Measurements from ENCODE around the gene FRMD4A.

The FRMD4A gene

DNA sequence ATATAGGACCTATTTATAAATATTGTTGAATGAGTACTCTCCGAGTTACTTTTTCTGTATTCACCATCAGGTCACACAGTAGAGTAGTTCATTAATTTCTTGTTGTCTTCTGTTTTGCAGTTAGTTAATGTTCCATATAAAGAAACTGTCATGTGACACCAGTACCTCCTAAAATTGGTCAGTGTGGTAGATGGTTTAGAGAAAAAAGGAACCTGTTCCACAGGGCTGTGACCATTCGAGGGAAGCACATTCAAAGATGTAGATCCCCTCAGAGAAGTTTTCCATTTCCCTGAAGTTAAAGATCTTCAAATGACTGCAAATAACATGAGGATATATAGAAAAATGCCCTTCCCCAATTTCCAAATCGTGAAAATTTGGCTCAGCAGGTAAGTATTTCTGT, 698.3 kb downstream of the FRMD4A start:
- DNase-seq (ENCODE audit: low read depth in 2 of 2, low spot score in 1 of 2), result no peak

DNA sequence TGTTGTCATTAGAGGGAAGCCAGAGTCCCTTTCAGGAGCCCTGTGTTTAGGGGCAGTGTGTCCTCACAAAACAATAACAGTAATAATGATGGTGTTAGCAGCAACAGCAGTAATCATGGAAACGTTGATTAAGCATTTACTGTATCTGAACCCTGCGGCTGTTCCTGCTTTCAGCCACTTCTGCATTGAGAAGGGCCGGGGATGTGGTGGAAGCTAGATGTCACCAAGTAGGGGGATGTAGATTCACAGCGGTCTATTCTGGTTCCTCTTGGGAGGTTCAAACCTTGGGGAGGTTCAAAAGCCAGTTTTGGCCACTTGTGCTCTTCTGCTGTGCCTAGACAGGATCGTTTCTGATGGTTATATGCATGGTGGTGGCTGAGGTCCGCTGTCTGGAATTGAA, 699.1 kb downstream of the FRMD4A start:
- no peak for DNase-seq (ENCODE audit: low read depth in 2 of 2, low spot score in 1 of 2)

DNA sequence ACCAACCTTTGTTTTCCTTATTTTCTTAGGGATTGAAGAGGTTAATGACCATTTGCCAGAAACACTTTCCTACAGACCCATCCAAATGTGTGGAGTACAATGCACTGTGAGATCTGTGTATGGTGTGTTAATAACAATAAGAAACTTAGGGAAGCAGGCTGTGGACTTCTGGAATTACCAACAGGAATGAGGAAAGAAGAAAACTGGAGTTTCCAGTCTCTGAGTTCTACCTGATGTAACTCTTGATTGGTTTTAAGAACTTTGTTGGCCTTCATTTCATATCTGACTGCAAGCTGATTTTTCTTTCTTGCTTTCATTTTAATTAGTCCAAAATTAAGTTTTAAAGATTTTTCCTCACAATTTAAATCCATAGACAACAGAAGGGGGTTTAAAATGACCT, 700.5 kb downstream of the FRMD4A start:
- no peak for DNase-seq (ENCODE audit: low read depth in 2 of 2, low spot score in 1 of 2)

DNA sequence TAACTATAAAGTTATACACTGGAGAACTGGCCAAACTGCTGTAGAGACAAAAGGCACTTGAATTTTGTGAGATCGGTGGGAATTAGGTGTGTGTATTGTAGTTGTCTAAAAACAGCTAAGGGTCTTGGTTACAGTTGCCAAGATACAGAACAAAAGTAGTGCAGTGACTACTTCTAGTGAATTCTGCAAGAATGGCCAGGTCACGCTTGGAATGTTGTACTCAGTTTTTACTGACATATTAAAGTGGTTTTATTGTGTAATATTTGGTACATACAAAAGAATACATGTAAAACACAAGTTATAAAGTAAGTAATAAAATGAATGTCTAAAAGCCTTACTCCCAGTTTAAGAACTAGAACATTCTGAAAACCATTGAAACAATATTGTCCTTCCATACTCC, 701.6 kb downstream of the FRMD4A start:
- no peak for DNase-seq (ENCODE audit: low read depth in 2 of 2, low spot score in 1 of 2)

DNA sequence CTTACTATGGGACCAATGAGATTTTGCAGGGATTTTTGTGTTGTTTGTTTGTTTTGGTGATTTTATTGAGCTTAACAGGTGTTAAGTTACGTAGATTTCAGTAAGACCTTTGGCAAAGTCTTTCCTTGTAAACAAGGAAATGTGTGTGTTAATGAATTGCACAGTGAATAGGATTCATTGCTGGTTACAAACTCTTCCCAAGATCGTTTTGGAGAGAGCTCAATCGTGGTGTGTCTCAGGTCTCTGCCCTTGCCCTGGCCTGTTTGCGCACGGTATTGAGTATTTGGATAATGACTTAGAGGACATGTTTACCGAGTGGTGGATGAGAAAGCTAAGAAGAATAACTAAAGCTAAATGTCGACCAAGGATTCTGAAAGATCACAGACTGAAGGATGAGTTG, 702.1 kb downstream of the FRMD4A start:
- DNase-seq (ENCODE audit: low read depth in 2 of 2, low spot score in 1 of 2), result no peak

DNA sequence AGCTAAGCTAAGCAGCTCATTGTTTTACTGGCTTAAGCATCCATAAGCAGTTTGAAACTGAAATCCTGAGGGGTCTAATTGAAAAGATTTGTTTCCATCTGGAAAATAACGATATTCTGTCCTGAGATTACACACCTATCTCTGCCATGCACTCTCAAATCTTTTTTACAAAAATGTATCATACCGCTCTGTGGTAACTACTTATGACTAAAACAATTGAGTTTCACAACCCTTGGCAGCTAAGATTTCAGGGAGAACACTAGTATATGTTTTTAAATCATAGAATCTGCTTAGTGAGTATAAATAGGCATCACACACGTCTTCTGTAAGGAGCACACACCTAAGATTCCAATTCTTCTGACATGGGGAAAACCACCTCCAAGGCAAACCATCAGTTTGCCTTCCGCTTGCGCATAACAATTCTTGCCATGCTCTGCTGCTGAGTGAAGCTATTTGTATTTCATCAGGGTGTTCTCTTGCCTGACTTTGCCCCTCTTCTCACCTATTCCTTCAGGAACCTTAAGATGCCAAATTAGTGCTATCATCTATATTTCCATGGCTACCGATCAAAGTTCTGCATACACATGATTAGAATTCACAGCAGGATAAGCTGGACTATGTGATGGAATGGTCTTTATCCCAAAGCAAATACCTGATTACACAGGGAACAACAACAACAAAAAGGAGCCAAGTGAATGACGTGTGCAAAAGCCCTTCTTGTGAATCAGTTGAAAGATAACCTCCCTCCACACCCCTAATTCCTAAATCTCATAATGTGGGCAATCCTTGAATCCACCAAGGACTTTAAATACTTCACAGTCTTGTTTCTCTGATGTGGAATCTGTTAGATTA, 703.0 kb downstream of the FRMD4A start:
- no peak for DNase-seq (ENCODE audit: low read depth in 2 of 2, low spot score in 1 of 2)

- no peak for DNase-seq (ENCODE audit: low read depth in 2 of 2, low spot score in 1 of 2)
Measured at GRCh38 chr10:13624630-13625029, 706.1 kb downstream of the FRMD4A start.

- no peak for DNase-seq (ENCODE audit: low read depth in 2 of 2, low spot score in 1 of 2)
Measured at GRCh38 chr10:13621931-13622330, 708.8 kb downstream of the FRMD4A start.

DNA sequence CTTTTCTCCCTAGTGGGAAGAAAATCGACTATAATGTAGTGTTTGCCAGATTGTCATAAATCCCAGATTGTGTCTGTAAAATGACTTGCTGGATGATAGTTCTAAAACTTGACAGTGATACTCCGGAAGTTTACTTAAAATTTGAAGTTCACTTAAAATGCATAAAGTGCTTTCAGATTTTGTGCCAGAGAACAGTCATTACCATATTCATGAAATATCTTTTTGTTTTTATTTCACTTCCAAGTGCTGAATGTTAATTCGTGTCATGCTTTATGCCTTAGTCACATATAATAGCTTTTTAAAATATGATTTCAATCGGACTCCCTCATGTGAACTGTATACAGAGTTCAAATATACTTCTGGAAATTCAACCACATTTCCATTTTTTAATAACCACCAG, 713.6 kb downstream of the FRMD4A start:
- no peak for DNase-seq (ENCODE audit: low read depth in 2 of 2, low spot score in 1 of 2)

DNA sequence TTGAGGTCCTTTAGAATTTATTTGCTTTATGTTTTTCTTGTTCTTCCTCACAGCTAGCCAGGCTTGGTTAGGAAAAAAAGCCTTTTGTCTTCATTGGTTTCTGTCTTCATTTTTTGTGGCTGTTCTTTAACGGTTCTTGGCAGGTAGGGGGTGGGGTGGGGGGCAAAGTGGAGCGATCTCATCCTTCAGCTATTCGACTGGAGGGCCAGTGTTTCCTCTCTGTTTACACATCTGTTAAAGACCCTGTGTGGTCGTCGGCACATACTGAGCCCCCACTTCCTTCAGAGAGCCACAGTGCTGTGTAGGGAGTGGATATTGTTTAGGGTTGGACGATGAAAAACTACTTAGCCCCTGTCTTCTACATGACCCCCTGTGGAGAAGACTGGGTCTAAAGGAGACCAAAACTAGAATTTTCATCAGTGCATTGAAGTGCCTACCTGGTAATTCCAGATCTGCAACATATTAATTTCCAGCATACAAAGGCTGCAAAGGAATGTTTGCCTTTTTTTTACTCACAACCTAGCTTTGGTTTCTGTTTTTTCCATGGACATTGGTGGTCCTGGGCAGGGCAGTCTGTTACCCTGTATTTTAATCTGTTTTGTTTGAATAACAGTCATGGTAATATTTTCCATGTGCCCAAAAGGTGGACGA, 714.9 kb downstream of the FRMD4A start:
- no peak for DNase-seq (ENCODE audit: low read depth in 2 of 2, low spot score in 1 of 2)

DNA sequence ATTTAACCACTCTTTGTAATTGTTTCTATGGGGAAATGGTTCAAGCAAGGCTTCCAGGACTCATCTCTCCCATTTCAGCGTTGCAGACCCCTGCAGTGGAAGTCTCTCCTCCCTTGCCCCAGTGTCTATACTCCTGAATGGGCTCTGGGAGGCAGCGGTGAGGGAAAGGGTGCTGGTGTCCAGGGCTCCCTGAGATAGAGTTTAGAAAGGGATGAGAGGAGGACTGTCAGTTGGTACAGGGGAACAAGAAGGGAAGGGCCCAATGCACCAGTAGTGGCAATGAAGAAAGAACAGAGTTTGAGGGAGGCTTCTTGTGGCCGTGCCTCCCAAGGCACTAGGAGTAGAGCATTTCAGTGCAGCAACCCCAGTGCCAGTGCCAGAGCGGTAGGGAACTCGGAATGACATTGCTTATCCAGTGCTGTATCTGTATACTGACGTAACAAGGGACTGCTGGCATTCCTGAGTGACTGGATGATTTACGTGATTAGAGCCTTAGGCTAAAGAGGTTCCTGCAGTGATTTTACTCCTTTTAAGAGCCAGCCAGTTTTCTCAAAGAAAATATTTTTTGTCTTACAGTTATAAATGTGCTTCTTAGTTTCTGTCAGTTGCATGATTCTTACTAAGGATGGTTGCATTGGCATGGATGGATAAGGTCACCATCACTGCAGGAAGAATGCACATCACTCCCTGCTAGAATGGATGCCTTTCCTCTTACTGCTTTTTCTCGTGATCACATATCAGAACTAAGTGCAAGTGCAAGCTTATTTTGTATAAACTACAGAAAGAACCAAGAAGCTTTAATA, 716.0 kb downstream of the FRMD4A start:
- DNase-seq (ENCODE audit: low read depth in 2 of 2, low spot score in 1 of 2), result no peak

- no peak for DNase-seq (ENCODE audit: low read depth in 2 of 2, low spot score in 1 of 2)
Measured at GRCh38 chr10:13613519-13613918, 717.2 kb downstream of the FRMD4A start.

DNA sequence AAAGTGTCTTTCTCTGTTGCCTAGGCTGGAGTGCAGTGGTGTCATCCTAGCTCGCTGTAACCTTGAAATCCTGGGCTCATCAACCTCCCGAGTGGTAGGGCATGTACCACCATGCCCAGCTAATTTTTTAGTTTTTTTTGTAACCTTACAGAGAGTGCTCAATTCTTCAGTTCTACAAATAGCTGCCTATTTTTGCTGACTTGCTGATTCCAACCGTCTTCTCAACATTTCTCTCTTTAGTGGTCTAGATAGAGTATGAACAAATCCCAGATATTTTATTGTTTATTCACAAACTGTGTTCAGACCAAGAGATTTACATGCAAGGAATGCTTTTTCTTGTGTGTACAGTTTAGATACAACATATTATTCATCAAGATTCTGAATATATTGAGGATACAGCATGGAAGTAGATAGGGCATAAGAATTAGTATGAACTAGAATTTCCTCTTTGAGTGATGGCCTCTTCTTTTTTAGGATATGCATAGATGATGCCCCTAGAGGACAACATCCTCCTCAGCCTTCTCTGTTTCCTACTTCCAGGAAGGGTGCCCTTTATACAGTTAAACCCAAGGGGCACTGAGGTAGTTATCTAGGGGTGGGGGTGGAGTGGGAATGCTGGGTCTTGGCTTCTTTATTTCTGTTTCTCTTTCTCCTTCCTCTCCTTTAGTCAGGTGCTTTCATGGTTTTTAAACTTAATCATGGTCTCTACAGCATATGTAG, 717.9 kb downstream of the FRMD4A start:
- no peak for DNase-seq (ENCODE audit: low read depth in 2 of 2, low spot score in 1 of 2)

DNA sequence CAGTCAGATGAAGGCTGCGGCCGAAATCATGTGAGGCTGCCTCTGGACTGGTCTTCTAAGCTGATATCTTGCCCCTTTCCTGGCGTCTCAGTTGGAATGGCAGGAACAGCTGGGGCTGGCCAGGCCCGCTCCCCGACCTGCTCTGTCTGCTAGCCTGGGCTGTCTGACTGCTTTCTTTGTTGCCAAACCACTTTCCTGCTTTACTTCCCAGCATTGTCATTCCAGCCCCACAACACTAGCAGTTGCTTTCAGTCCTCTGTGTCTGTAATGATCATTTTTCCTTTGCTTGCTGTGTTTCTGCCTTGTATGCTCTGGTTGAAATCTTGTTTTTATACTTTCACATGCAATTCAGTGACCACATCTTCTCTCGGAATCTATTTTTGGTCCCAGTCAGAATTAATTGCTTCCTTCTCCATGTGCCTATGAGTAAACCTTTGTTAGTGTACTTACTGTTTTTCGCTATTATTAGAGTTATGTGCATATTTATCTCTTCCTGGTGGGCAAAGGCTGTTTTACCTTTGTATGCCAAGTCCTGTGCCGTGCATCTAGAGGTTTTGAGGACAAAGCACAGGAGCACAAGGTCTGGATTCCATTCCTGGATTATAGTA, 722.4 kb downstream of the FRMD4A start:
- DNase-seq (ENCODE audit: low read depth in 2 of 2, low spot score in 1 of 2), result no peak

DNA sequence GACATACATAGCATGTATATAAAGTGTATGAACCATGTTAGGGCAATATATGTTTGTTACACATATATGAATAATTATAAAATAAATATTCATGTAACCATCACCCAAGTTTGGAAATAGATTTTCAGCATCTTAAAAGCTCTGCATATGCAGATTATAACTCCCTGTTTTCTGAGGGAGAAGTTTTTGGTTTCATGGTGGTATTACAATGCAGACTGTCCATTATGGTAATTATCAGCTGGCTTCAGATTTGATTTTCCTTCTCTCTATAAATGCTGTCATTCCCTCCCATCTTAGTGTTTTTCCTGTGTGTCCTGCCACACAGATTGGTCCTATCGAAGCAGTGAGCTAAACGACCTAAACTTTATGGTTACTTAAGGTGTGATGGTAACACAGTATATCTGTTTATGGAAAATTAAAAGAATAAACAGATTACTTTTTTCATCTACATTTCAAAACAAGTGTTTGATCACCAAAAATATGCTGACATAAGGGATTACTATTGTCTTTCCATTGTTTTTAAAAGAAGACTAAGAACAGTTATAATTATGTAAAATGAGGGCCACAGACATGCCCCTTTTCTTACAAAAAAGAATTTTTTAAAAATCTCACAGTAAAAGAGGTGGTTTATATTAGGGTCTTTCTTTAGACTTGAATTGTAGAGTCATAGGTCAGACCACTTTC, 726.2 kb downstream of the FRMD4A start:
- no peak for DNase-seq (ENCODE audit: low read depth in 2 of 2, low spot score in 1 of 2)

DNA sequence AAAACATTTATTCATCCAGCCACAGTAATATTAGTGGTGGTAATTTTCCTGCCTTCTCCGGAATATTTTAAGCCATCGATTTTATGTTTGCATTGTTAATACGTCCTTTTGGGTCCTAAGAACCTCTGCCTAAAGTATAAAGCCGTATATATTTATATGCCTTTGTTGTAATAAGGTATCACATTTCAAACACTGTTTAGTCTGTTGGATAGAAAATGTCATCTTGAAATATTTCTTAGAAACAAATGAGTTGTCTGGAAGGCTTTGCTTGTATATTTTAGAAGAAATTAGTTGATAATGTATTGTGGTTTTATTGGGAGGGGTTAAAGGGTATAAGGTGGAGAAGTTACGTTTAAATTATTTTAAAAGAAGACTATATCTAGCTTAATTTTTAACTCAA, 732.8 kb downstream of the FRMD4A start:
- no peak for DNase-seq (ENCODE audit: low read depth in 2 of 2, low spot score in 1 of 2)

- DNase-seq (ENCODE audit: low read depth in 2 of 2, low spot score in 1 of 2), result no peak
Measured at GRCh38 chr10:13594641-13595040, 736.1 kb downstream of the FRMD4A start.
